ENCODE data around the gene FBXO48.
A peak's percentile ranks its signal among the peaks of the same experiment; 100 is the strongest.

Gene FBXO48

GRCh38 chr2:68501768-68502167, 34.7 kb upstream of the FBXO48 start:
- TF ChIP-seq CTCF (IDR thresholded peaks at IDR 0.05): no peak

GRCh38 chr2:68500649-68501048, 33.6 kb upstream of the FBXO48 start:
- TF ChIP-seq CTCF (IDR thresholded peaks at IDR 0.05): no peak

GRCh38 chr2:68499133-68499532, 32.0 kb upstream of the FBXO48 start:
- no peak for TF ChIP-seq CTCF (IDR thresholded peaks at IDR 0.05)

- no peak for TF ChIP-seq CTCF (IDR thresholded peaks at IDR 0.05)
Observed at GRCh38 chr2:68491582-68491981, 24.5 kb upstream of the FBXO48 start.

GRCh38 chr2:68489282-68489681, 22.2 kb upstream of the FBXO48 start:
- no peak for TF ChIP-seq CTCF (IDR thresholded peaks at IDR 0.05)

- peak; percentile 48; the same call in 1 of the 2 replicates for TF ChIP-seq CTCF (IDR thresholded peaks at IDR 0.05)
Observed at GRCh38 chr2:68487773-68488355, 20.8 kb upstream of the FBXO48 start.

- TF ChIP-seq CTCF (IDR thresholded peaks at IDR 0.05): no peak
Observed at GRCh38 chr2:68483011-68483410, 15.9 kb upstream of the FBXO48 start.

GRCh38 chr2:68482296-68482820, 15.3 kb upstream of the FBXO48 start:
- TF ChIP-seq CTCF (IDR thresholded peaks at IDR 0.05): no peak
